ENCODE measurements around the gene ARHGAP28. TPM values are rescaled to one million over a fixed set of nuclear protein-coding genes. Genes with fewer than 3 reads are reported as not detected.
A peak's percentile ranks its signal among the peaks of the same experiment; 100 is the strongest.

Gene ARHGAP28
- total and polyA plus RNA-seq, 2 of the 13 experiments (the other 11 are each of a cell fraction or from before 2014, with no cell fraction given), result not detected

DNA sequence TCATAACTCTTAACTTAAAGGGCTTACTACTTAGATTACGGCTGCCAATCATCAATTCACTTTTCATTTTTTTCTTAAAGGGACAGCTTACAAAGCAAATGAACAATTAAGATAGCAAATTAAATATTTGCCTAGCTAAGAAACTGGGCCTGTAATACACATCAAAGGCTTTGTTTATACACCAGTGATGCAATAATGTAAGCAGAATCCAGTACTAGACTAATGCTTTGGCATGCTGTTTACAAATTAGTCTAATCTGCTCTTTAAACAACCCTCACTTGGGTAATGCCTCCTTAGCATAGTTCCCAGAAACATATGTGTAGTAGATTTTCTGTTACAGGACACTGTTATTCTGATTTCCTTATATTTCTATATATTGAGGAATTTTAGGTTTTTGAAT, 105.8 kb downstream of the ARHGAP28 start (continued):
- TF ChIP-seq, protein P1, sequence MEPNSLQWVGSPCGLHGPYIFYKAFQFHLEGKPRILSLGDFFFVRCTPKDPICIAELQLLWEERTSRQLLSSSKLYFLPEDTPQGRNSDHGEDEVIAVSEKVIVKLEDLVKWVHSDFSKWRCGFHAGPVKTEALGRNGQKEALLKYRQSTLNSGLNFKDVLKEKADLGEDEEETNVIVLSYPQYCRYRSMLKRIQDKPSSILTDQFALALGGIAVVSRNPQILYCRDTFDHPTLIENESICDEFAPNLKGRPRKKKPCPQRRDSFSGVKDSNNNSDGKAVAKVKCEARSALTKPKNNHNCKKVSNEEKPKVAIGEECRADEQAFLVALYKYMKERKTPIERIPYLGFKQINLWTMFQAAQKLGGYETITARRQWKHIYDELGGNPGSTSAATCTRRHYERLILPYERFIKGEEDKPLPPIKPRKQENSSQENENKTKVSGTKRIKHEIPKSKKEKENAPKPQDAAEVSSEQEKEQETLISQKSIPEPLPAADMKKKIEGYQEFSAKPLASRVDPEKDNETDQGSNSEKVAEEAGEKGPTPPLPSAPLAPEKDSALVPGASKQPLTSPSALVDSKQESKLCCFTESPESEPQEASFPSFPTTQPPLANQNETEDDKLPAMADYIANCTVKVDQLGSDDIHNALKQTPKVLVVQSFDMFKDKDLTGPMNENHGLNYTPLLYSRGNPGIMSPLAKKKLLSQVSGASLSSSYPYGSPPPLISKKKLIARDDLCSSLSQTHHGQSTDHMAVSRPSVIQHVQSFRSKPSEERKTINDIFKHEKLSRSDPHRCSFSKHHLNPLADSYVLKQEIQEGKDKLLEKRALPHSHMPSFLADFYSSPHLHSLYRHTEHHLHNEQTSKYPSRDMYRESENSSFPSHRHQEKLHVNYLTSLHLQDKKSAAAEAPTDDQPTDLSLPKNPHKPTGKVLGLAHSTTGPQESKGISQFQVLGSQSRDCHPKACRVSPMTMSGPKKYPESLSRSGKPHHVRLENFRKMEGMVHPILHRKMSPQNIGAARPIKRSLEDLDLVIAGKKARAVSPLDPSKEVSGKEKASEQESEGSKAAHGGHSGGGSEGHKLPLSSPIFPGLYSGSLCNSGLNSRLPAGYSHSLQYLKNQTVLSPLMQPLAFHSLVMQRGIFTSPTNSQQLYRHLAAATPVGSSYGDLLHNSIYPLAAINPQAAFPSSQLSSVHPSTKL (CRISPR knock-in tag; IDR thresholded peaks at IDR 0.05), result 0 out of 2 replicates have a peak, but pooled peaks have one; percentile 33
- 0 out of 2 replicates have a peak, but pooled peaks have one; percentile 31 for TF ChIP-seq HMG20A (CRISPR knock-in tag; IDR thresholded peaks at IDR 0.05; ENCODE audit: borderline replicate concordance)
- peak; percentile 78; the same call in 1 of the 2 replicates for TF ChIP-seq CEBPB (IDR thresholded peaks at IDR 0.05; ENCODE audit: borderline replicate concordance, low read depth, low read length)
- no peak for TF ChIP-seq SNAPC2 (CRISPR knock-in tag; IDR thresholded peaks at IDR 0.05)
- no peak for TF ChIP-seq ZKSCAN8 (CRISPR knock-in tag; IDR thresholded peaks at IDR 0.05; ENCODE audit: borderline replicate concordance)
- TF ChIP-seq, protein P2, sequence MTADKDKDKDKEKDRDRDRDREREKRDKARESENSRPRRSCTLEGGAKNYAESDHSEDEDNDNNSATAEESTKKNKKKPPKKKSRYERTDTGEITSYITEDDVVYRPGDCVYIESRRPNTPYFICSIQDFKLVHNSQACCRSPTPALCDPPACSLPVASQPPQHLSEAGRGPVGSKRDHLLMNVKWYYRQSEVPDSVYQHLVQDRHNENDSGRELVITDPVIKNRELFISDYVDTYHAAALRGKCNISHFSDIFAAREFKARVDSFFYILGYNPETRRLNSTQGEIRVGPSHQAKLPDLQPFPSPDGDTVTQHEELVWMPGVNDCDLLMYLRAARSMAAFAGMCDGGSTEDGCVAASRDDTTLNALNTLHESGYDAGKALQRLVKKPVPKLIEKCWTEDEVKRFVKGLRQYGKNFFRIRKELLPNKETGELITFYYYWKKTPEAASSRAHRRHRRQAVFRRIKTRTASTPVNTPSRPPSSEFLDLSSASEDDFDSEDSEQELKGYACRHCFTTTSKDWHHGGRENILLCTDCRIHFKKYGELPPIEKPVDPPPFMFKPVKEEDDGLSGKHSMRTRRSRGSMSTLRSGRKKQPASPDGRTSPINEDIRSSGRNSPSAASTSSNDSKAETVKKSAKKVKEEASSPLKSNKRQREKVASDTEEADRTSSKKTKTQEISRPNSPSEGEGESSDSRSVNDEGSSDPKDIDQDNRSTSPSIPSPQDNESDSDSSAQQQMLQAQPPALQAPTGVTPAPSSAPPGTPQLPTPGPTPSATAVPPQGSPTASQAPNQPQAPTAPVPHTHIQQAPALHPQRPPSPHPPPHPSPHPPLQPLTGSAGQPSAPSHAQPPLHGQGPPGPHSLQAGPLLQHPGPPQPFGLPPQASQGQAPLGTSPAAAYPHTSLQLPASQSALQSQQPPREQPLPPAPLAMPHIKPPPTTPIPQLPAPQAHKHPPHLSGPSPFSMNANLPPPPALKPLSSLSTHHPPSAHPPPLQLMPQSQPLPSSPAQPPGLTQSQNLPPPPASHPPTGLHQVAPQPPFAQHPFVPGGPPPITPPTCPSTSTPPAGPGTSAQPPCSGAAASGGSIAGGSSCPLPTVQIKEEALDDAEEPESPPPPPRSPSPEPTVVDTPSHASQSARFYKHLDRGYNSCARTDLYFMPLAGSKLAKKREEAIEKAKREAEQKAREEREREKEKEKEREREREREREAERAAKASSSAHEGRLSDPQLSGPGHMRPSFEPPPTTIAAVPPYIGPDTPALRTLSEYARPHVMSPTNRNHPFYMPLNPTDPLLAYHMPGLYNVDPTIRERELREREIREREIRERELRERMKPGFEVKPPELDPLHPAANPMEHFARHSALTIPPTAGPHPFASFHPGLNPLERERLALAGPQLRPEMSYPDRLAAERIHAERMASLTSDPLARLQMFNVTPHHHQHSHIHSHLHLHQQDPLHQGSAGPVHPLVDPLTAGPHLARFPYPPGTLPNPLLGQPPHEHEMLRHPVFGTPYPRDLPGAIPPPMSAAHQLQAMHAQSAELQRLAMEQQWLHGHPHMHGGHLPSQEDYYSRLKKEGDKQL (CRISPR knock-in tag; IDR thresholded peaks at IDR 0.05; ENCODE audit: low read depth), result peak; percentile 54; the same call in 1 of the 2 replicates
- no peak for TF ChIP-seq FOXA1 (IDR thresholded peaks at IDR 0.05)
- peak; percentile 53; the same call in 1 of the 2 replicates for TF ChIP-seq FOXA1 (CRISPR knock-in tag; IDR thresholded peaks at IDR 0.05)
- TF ChIP-seq SOX5 (CRISPR knock-in tag; IDR thresholded peaks at IDR 0.05; ENCODE audit: borderline replicate concordance), result peak; percentile 22; the same call in 1 of the 2 replicates
- TF ChIP-seq ZNF616 (CRISPR knock-in tag; IDR thresholded peaks at IDR 0.05; ENCODE audit: low read depth), result no peak
- TF ChIP-seq, protein P3, sequence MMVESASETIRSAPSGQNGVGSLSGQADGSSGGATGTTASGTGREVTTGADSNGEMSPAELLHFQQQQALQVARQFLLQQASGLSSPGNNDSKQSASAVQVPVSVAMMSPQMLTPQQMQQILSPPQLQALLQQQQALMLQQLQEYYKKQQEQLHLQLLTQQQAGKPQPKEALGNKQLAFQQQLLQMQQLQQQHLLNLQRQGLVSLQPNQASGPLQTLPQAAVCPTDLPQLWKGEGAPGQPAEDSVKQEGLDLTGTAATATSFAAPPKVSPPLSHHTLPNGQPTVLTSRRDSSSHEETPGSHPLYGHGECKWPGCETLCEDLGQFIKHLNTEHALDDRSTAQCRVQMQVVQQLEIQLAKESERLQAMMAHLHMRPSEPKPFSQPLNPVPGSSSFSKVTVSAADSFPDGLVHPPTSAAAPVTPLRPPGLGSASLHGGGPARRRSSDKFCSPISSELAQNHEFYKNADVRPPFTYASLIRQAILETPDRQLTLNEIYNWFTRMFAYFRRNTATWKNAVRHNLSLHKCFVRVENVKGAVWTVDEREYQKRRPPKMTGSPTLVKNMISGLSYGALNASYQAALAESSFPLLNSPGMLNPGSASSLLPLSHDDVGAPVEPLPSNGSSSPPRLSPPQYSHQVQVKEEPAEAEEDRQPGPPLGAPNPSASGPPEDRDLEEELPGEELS (CRISPR knock-in tag; IDR thresholded peaks at IDR 0.05), result peak; percentile 51
- 0 out of 2 replicates have a peak, but pooled peaks have one; percentile 18 for TF ChIP-seq GATAD2A (CRISPR knock-in tag; IDR thresholded peaks at IDR 0.05)
- TF ChIP-seq FOXJ3 (CRISPR knock-in tag; IDR thresholded peaks at IDR 0.05; ENCODE audit: borderline replicate concordance), result peak; percentile 27; the same call in 1 of the 2 replicates
- peak; percentile 30; the same call in 1 of the 2 replicates for TF ChIP-seq CEBPG (CRISPR knock-in tag; IDR thresholded peaks at IDR 0.05)

Data from HepG2 (cell line).